PFSK-1 (cell line): ENCODE measurements around the gene MIOS.

Source experiments
- POLR2AphosphoS5 ChIP-seq: IDR thresholded peaks from 2 replicates; pipeline ENCODE4 v1.6.1; 2012; ENCODE audit warnings: low read depth, mild to moderate bottlenecking, control low read depth, low read length, moderate library complexity
- SIN3A ChIP-seq: IDR thresholded peaks from 2 replicates; pipeline ENCODE4 v1.6.1; 2012; ENCODE audit warnings: mild to moderate bottlenecking, low read length, moderate library complexity, borderline replicate concordance; ENCODE audit not compliant: insufficient read depth
- TAF1 ChIP-seq: IDR thresholded peaks from 2 replicates; pipeline ENCODE4 v1.6.1; 2012; ENCODE audit warnings: low read length, control low read depth, borderline replicate concordance; ENCODE audit not compliant: insufficient read depth
- TF ChIP-seq, protein P1 (sequence below), 2 experiments: IDR thresholded peaks; 2 replicates each; pipeline versions ENCODE4 v1.6.1 to v1.8.0; 2011 to 2012; ENCODE audit warnings: low read depth in 2 of 2, low read length in 2 of 2, control low read depth in 1 of 2, inconsistent platforms in 1 of 2, mild to moderate bottlenecking in 1 of 2, moderate library complexity in 1 of 2; ENCODE audit not compliant: insufficient read depth in 1 of 2

DNA sequence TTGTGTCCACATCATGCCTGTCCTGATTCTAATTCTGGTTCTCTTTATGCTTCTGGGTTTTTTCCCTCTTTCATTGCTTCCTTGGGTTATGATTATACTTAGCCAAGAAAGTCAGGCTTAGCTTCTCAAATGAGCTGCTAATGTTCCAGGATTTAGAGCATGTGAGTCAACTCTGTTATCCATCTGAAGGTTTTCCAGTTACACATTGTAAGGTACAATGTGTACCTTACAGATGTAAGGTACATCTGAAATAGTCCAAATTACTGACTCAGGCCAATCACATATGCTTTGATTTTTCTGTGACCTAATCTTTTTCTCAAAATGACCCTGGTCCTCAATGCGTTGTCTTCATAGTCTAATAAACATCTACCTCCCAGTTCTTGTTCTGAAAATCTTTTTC lies 13.3 kb upstream of the MIOS start:
- TF ChIP-seq, protein P1, sequence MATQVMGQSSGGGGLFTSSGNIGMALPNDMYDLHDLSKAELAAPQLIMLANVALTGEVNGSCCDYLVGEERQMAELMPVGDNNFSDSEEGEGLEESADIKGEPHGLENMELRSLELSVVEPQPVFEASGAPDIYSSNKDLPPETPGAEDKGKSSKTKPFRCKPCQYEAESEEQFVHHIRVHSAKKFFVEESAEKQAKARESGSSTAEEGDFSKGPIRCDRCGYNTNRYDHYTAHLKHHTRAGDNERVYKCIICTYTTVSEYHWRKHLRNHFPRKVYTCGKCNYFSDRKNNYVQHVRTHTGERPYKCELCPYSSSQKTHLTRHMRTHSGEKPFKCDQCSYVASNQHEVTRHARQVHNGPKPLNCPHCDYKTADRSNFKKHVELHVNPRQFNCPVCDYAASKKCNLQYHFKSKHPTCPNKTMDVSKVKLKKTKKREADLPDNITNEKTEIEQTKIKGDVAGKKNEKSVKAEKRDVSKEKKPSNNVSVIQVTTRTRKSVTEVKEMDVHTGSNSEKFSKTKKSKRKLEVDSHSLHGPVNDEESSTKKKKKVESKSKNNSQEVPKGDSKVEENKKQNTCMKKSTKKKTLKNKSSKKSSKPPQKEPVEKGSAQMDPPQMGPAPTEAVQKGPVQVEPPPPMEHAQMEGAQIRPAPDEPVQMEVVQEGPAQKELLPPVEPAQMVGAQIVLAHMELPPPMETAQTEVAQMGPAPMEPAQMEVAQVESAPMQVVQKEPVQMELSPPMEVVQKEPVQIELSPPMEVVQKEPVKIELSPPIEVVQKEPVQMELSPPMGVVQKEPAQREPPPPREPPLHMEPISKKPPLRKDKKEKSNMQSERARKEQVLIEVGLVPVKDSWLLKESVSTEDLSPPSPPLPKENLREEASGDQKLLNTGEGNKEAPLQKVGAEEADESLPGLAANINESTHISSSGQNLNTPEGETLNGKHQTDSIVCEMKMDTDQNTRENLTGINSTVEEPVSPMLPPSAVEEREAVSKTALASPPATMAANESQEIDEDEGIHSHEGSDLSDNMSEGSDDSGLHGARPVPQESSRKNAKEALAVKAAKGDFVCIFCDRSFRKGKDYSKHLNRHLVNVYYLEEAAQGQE (IDR thresholded peaks at IDR 0.05; ENCODE audit: insufficient read depth in 1 of 2, low read depth in 2 of 2, low read length in 2 of 2): no peak
- TF ChIP-seq POLR2AphosphoS5: no peak
- TF ChIP-seq TAF1: no peak
- TF ChIP-seq SIN3A: no peak
